ENCODE measurements around the gene ERC2. TPM values are rescaled to one million over a fixed set of nuclear protein-coding genes. Genes with fewer than 3 reads are reported as not detected.
A peak's percentile ranks its signal among the peaks of the same experiment; 100 is the strongest.

ERC2 gene
- total RNA-seq, 1 donor from 2014 or later = 0.32 TPM

DNA sequence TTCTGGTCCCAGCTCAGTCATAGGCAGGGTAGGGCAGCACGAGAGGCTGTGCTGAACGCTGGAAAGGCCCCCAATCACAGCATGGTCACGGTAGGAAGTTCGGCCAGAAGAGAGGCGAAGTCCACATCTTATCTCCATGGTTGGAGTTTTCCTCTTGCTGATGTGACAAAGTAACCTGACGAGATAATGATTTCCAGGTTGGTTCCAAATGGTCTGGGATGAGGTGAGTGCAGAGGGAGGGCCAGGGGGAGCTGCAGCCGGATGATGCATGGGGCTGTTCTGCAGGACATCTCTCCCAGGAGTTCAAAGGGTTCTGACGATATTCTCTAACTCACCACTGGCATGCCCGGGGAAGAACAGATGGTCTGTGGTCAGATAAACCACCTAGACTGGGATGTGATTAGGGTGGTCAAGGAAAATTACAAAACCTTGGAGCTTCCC, 898.0 kb downstream of the ERC2 start:
- DNase-seq (ENCODE audit: low read depth) = peak; percentile 90

DNA sequence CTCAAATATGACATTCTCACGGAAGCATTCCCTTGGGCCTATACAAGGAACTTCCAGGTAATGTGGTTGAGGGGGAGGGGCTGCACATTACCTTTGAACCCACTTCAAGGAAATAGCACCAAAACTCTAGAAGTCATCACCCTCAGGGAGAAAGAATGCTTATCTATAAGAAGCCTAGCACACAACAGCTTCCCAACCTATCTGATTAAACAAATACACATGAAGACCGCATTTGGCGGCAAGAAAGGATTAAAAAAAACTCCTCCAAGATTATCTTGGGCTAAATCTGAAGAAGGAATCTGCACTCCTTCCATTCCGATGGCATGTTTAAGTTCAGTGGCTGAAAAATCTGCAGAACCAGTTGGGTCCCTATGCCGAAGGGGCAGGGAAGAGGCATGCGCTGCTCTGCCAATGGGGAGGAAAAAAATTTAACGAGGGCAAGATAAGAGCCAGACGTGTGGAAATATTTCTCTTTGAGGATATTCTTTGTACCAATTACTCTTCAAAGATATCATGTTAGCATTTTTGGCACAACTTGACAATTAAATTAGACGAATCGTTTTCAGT, 899.2 kb downstream of the ERC2 start:
- DNase-seq (ENCODE audit: low read depth) = no peak

DNA sequence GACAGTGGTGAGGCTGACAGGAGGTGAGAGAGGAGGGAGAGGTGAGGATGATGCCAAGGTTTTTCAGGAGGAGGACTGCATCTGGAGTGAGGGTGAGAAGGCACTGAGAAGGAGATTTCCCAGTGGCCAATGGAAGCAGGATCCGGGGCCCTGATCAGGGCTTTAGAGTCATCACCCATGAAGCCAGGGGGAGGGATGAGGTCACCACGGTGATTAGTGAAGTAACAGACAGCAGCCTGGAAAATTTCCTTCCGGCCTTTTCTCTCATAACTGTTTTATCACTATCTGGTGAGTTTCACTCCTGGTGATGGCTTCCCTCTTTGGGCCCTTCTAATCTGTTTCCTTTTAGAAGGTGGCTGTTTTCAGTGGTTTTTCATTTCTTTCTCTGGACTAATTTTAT, 900.7 kb downstream of the ERC2 start:
- no peak for DNase-seq (ENCODE audit: low read depth)

DNA sequence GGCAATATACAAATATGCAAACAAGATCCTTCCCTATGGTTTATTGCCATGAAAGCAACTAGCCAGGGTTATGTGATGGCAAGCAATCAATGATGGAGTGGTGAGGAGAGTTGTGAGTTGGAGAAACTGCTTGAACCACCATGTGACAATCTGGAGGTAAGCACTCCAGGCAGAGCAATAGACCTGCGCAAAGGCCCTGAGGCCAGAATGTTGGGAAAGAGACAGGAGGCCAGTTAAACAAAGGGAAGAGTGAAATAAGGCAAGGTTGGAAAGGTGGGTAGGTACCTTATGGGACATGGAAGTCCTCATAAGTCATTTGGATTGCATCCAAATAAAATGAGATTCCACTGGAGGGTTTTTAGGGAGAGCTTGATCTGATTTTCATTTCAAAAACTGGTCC, 901.1 kb downstream of the ERC2 start:
- no peak for DNase-seq (ENCODE audit: low read depth)

DNA sequence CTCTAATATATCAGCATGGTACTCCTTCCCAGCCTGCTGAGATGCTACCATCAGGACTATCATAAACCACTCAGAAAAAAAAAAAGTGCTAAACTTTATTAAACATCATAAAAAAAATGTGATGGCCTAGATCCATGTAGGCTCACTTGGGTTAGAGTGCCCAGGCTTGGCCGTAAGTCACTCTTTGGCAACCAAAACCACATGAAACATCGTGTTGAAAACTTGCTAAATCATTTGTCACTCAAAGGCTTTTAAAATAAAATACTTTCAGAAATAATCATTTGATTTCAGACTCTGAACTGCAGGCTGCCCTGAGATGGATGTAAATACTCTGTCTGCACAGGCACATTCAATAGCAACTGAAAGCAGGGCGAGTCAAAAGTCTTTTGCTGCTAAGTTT, 902.7 kb downstream of the ERC2 start:
- no peak for DNase-seq (ENCODE audit: low read depth)

DNA sequence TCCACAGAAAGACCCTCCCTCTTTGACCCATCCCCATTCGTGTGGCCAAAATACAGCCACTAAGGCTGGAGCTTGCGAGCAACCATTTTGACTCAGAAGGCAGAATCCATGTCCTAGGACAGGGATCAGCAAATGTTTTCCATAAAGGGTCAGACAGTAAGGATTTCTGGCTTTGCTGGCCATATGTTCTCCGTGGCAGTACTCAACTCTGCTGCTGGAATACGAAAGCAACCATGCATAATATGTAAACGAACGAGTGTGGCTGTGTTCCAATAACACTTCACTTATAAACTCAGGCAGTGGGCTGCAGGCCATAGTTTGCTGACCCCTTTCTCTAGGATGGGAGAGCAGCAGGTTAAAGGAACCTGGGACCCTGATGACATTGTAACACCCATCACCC, 903.5 kb downstream of the ERC2 start:
- no peak for DNase-seq (ENCODE audit: low read depth)

DNA sequence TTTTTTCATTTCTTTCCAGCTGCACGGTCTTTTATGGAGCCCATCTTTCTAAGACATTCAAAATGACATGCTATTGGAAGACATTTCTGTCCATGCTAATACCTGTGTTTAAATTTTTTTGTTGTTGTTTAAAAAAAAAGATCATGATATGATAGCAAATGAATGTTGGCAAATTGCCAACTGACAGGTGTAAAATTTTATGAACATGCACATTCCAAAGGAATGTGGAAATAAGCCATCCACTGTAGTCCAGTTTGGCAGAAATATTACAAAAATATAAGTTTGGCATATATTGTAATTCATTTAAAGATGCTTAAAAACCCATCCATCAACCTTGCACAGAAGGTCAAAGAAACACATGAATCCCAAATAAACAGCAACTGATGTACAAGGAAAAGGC, 905.6 kb downstream of the ERC2 start:
- DNase-seq (ENCODE audit: low read depth) = no peak

DNA sequence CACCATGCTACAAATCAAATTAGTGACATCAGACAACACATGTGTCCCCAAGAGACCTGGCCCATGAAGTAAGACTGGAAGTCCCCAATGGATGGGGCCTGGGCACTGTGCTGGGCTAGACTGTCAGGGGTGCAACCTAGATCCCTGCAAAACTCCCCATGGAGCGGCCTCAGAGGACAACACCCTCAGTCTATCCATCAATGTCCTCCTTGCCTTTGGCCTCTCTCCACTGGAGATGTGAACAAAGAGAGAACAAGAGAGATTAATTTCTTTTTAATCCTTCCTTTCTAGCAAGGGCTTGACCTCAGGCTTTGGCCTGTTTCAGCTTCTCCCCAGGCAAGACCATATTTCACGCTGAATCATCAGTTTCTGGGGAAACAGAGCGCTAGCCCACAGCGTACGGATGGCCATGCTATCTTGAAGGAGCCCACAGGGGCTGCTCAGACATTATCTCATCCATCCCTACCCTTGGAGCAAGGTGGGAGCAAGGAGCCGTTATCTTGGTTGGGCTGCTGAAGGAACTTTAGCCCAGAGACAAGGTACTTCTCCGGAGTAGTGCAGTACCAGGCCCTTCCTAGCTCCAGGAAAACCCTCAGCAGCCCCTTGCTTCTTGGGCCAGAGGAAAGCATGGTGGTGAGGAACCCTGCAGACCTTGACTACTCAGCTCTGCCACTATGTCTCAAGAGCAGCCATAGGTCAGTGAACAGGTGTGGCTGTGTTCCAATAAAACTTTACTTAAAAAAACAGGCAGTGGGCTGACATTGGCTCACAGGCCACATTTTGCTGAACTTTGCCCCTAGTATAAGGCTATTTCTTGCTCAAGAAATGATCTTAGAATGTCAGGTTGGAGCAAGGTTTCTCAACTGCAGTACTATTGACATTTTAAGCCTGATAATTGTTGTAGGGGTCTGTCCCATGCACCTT, 908.5 kb downstream of the ERC2 start:
- DNase-seq (ENCODE audit: low read depth) = no peak

DNA sequence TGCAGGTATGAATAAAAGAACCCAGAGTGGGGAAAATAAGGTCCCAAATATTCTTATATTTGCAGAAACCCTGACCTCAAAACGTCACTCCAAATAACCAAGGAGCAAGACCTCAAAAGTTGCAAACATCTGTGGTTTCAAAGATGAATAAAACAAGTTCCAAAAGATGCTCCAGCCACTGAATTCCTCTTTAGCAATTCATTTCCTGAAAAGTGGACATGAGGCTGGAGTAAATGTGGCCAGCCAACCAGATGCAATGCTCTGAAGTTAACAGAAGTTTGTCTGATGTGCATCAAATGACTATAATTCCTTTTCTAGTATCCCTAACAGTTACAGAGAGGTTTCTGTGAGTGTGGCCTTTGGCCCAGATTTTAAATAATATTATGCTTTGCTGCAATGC, 910.0 kb downstream of the ERC2 start:
- no peak for DNase-seq (ENCODE audit: low read depth)

DNA sequence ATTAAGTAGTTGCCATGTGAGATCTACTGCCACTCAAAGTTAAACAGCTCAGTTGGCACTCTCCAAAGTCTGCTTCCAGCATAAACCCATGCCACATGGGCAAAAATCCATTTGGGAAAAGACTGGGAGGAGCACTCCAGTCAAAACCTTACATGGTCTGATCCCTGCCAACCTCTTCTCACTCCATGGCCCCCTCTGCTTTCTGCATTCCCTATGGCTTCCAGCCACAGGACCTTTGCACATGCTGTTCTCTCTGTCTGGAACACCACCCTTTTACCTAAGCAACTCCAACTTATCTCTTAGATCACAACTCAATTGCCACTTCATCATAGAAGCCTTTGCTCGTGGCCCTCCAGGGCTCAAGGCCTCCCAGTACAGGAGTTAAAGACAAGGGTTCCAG, 910.7 kb downstream of the ERC2 start:
- DNase-seq (ENCODE audit: low read depth) = no peak

DNA sequence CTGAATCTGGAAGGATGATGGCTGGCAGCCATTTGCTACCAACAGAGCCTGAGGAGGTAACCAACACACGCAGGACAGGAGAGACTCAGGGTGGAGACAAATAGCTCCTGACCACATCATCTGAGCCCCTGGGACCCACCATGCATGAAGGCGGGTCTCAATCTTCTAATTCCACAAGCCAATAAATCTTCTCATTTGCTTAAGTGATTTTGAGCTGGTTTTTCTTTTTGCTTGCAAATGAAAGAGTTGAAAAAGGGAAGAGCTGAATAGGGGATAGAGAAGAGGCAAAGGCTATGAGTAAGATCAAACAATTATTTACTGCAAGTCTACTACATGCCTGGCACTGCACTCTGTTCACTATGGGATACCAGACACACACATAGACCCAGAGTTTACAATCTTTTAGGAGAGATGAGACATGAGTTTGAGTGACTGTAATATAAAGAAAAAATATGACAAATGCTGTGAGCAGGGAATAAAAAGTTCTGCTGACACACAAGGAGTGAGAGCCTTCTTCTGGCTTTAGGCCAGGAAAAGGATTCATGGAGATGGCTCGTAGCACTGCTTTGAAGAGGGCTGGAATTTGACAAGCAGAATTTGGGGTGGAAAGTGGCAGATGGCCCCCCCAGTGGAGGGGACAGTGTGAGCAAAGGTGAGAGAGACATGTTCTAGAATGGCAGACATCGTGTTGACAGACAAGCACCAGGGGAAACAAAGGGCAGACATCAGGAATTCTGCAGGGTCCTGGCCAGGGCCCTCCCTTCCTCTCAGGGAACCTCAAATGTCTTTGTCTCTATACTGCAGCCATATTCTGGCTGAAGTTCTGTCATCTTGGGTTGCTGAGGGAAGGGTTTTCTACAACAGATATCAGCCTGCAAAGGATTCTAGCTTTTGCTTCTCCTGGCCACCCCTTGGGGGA, 911.4 kb downstream of the ERC2 start:
- DNase-seq (ENCODE audit: low read depth) = no peak

DNA sequence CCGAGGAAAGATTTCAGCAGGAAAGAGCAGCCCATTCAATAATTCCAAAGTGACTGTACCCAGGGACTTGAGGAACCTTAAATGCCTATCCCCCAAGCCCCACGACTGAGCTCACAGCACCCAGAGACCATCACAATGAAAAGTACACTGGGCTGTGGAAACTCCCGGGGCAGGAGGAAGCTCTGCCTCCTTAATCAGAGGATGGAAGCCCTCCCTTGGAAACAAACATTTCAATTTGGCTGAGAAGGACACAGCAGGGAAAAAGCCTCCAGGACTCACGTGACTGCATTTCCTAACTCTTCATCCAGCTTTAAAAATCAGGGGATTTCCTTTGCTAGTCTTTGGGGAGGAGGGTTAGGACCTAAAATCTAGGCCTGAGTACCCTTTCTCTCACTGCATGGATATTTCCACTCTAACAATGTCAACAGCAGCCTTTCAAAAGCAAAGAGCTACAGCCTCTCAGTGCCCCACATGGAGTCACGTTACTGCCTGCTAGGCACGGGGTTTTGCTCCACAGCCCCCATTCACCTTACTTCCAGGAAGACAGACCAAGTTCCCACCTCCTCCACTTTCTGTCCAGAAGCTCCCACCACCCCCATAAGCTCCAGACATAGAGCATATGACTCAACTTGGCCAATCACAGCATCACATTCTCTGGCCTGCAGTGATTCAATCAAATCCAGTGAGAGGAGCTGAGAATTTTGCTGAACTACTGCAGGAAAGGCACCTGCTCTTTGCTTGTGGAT, 912.2 kb downstream of the ERC2 start:
- no peak for DNase-seq (ENCODE audit: low read depth)

DNA sequence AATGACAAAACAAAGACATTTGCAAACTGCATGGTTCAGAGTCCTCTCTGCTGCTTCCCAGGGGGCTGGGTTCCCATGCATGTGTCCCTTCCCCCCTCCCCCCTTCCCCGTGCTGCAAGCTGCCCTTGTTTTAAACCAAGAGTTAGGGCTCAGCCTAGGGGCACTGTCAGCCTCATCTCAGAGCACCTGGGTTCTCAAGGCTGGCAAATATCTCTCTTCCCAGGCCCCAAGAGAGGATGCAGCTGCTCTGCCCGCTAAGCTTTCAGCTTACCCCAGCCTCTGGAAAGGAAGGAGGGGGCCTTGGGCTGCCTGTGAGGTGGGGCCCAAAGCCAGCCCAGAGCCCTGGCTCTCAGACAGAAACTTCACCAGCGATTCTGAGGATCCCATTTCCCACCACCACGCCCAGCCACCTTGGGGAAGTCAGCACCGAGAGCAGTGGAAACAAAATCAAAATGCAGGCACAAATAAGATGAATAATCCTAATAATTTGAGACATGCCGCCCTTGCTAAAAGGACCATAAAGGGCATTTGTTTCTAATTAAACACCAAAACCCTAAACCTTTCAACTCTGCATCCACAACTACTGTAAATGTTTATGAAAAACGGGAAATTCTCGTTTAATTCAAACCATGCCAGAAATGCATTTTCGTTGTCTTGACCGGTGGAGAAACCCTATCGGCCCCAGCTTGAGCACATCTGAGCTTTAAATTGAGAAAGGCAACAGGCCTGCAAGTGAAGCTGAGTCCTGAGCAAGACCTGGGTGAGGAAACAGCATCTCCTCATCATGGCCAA, 913.4 kb downstream of the ERC2 start:
- DNase-seq (ENCODE audit: low read depth) = peak; percentile 30

DNA sequence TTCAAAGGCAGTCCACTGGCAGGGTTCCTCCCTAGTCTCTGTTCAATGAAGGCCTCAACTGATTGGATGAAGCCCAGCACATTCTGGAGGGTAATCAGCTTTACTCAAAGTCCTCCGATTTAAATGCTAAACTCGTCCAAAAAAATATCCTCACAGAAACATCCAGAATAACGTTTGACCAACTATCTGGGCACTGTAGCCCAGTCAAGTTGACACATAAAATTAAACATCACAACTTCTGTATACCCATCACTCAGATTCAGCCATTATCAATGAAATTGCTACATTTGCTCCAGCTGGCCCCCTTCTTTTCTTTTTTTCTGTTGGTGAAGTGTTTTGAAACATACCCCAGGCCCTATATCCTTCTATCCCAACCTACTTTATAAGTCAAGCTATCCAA, 916.6 kb downstream of the ERC2 start:
- no peak for DNase-seq (ENCODE audit: low read depth)

DNA sequence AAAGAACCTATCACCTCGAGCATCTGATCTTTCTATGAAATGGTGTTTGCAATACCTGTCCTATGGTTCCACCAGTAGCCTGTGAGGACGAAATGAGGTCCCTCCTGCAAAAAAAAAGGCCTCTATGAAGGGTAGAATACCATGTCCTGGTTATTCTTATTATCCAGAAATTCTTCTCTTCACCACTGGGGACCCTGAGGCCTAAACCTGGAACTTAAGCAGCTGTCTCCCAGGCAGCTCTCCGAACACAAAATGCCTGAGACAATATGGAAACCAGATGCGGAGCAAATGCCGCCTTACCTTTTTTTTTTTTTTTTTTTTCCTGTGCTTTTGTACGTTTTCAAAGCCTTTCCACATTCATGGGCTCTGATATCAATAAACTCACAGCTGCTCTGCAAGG, 919.1 kb downstream of the ERC2 start:
- peak; percentile 31 for DNase-seq (ENCODE audit: low read depth)

DNA sequence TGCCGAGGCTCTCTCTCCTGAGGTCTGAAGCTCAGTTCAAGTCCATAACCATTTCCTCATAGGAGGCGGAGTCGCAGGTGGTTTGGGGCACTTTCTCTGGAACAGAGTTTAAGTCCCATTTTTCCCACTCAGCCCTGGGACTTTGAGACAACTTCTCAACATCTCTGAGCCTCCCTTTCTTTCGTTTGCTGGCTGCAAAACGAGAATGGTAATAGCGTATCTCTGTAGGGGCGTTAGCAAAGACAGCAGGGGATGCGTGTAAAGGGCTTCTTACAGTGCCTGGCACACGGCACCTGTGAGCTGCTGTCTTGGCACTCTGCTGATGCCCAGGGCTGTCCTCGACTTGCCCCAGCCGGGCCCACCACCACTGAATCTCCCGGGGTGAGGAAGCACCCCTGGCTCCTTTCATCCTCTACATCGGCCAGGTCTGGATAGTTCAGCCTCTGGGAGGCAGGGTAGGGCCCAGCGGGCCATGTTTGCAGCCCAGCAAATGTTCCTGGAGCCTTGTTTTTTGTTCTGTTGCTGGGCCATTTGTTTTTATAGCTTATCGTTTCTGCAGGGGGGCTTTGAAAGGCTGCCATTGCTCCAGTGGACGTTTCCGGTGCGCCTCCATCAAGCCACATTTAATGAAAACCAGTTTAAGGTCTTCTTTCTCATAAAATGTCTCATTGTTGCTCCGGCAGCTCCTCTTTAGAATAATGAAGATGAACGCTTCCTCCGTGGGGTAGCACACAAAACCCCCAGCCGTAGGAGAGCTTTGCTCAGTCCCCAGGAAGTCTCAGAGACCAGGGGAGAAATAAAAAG, 921.2 kb downstream of the ERC2 start:
- no peak for DNase-seq (ENCODE audit: low read depth)

DNA sequence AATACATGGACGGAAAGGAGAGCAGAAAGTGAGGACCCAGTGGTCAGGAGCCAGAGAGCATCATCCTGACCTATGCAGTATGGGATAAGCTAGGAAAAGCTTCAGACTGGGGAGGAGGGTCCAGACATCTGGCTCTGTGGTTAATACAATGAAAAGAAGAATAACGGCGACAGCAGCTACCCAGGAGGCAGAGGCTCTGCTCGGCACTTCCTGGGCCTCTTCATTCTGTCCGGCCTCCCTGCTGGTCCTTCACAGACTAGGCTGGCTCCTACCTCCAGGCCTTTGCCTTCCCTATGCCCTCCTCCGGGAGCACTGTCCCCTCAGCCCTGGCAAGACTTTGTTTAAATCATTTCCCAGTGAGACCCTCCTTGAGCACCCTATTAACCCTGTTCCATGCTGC, 922.3 kb downstream of the ERC2 start:
- no peak for DNase-seq (ENCODE audit: low read depth)

DNA sequence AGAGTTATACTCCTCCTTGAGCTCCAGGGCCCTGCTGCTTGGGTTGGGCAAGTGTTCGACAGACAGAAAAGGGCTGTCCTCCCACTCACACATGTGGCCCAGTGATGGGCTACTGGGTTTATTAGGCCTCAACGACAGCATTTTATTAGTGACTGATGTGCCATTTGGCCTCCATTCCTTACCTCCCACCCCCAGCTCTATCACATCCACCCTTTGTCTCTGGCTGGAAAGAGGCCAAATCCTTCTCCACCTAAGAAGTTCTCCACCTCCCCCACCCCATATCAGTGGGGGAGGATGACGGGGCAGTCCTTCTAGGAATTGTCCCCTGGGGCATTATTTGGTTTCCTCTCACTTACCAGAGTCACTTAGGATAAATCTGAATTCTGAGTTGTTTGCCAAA, 924.0 kb downstream of the ERC2 start:
- no peak for DNase-seq (ENCODE audit: low read depth)

DNA sequence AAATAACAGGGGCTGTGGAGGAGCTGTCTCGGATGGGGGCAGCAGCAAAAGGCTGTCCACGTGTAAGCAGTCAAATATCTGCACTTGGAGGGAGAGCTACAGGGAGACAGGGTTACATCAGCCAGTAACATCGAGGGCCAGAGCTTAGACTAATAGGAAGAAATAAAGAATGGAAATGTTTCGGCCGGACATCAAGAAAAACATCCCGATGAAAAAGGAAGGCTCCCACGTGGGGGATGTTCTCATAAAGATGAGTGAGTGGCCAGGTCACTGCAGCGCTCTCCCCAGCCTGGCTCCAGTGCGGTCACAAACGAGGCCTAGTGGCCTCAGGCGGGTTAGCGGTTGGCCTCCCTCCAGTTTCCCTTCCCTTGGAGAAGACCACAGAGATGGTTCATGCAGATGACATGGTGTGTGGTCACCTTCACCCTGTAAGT, 925.1 kb downstream of the ERC2 start:
- no peak for DNase-seq (ENCODE audit: low read depth)

All from myocyte (in vitro differentiated cells).